Loucy (cell line): ENCODE data around the gene GNB3.

Experiments
- H2AFZ ChIP-seq: fragments of 200-600 bp; sonication (generic); 2 replicates; pipeline ENCODE4 v1.6.0; 2016; ENCODE audit warnings: antibody characterized with exemption, mild to moderate bottlenecking, low read length, moderate library complexity
- H3F3A ChIP-seq: fragments of 200-600 bp; 2 replicates; pipeline ENCODE4 v1.6.0; 2016; ENCODE audit warnings: antibody characterized with exemption, low read depth, mild to moderate bottlenecking
- H3K27me3 ChIP-seq: fragments of 200-600 bp; sonication (generic); 2 replicates; pipeline ENCODE4 v1.6.1; 2014; ENCODE audit warnings: low read length, mild to moderate bottlenecking; ENCODE audit not compliant: insufficient read depth, poor library complexity, severe bottlenecking
- H3K36me3 ChIP-seq: fragments of 200-600 bp; sonication (generic); 2 replicates; pipeline ENCODE4 v1.6.1; 2016; ENCODE audit warnings: low read length; ENCODE audit not compliant: insufficient read depth
- H3K4me1 ChIP-seq: fragments of 200-600 bp; sonication (generic); 2 replicates; pipeline ENCODE4 v1.5.1; 2014; ENCODE audit warnings: low read length, mild to moderate bottlenecking; ENCODE audit not compliant: insufficient read depth, poor library complexity, severe bottlenecking
- H3K4me2 ChIP-seq: fragments of 200-600 bp; sonication (generic); 2 replicates; pipeline ENCODE4 v1.6.0; 2014; ENCODE audit warnings: antibody characterized with exemption, low read length, low read depth, mild to moderate bottlenecking; ENCODE audit not compliant: poor library complexity, severe bottlenecking
- H3K4me3 ChIP-seq: fragments of 200-600 bp; sonication (generic); 2 replicates; pipeline ENCODE4 v1.5.1; 2014; ENCODE audit warnings: low read length, mild to moderate bottlenecking, mixed read lengths; ENCODE audit not compliant: poor library complexity, severe bottlenecking
- H3K79me2 ChIP-seq: fragments of 200-600 bp; sonication (generic); 2 replicates; pipeline ENCODE4 v1.6.1; 2014; ENCODE audit warnings: low read length; ENCODE audit not compliant: insufficient read depth
- H3K9ac ChIP-seq: fragments of 200-600 bp; sonication (generic); 2 replicates; pipeline ENCODE4 v1.6.0; 2014; ENCODE audit warnings: mild to moderate bottlenecking, low read depth, low read length, moderate library complexity; ENCODE audit not compliant: poor library complexity, severe bottlenecking
- H3K9me2 ChIP-seq: fragments of 200-600 bp; sonication (generic); replicated peaks from 2 replicates; pipeline ENCODE4 v1.6.1; 2016; ENCODE audit warnings: low read depth, low read length, mixed read lengths
- H3K9me3 ChIP-seq: fragments of 200-600 bp; sonication (generic); 2 replicates; pipeline ENCODE4 v1.6.1; 2014; ENCODE audit warnings: mild to moderate bottlenecking, antibody characterized with exemption, low read length, low read depth; ENCODE audit not compliant: insufficient read depth
- H4K20me1 ChIP-seq: fragments of 200-600 bp; sonication (generic); 2 replicates; pipeline ENCODE4 v1.6.0; 2014; ENCODE audit warnings: antibody characterized with exemption, low read length, mild to moderate bottlenecking; ENCODE audit not compliant: insufficient read depth, poor library complexity, severe bottlenecking
- EZH2phosphoT487 ChIP-seq: fragments of 200-600 bp; IDR thresholded peaks from 2 replicates; pipeline ENCODE4 v1.6.1; 2018; ENCODE audit warnings: antibody characterized with exemption, mild to moderate bottlenecking, moderate library complexity, borderline replicate concordance
- TF ChIP-seq, protein P1 (sequence below): fragments of 200-600 bp; sonication (generic); conservative IDR thresholded peaks from 2 replicates; pipeline ENCODE4 v1.5.1; 2014; ENCODE audit warnings: mild to moderate bottlenecking, antibody characterized with exemption, low read length

The GNB3 gene

GRCh38 chr12:6795088-6795487 is 45.6 kb upstream of the GNB3 start:
- peaks cover 14% of the 10 kb centered on the region for H3K4me1 ChIP-seq
- H3F3A ChIP-seq = no peaks in the 10 kb centered on the region
- no peaks in the 10 kb centered on the region for H3K9me2 ChIP-seq
- H3K4me2 ChIP-seq = no peak overlapping the region
- no peaks in the 10 kb centered on the region for H3K9me3 ChIP-seq
- H3K4me3 ChIP-seq = no peak overlapping the region
- TF ChIP-seq, protein P1, sequence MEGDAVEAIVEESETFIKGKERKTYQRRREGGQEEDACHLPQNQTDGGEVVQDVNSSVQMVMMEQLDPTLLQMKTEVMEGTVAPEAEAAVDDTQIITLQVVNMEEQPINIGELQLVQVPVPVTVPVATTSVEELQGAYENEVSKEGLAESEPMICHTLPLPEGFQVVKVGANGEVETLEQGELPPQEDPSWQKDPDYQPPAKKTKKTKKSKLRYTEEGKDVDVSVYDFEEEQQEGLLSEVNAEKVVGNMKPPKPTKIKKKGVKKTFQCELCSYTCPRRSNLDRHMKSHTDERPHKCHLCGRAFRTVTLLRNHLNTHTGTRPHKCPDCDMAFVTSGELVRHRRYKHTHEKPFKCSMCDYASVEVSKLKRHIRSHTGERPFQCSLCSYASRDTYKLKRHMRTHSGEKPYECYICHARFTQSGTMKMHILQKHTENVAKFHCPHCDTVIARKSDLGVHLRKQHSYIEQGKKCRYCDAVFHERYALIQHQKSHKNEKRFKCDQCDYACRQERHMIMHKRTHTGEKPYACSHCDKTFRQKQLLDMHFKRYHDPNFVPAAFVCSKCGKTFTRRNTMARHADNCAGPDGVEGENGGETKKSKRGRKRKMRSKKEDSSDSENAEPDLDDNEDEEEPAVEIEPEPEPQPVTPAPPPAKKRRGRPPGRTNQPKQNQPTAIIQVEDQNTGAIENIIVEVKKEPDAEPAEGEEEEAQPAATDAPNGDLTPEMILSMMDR = no peak
- TF ChIP-seq EZH2phosphoT487 = no peak
- H4K20me1 ChIP-seq = no peaks in the 10 kb centered on the region
- H3K27me3 ChIP-seq = no peaks in the 10 kb centered on the region
- H3K9ac ChIP-seq = no peak overlapping the region
- no peaks in the 10 kb centered on the region for H3K36me3 ChIP-seq
- H2AFZ ChIP-seq = no peak overlapping the region
- no peaks in the 10 kb centered on the region for H3K79me2 ChIP-seq

GRCh38 chr12:6796576-6796975 is 44.1 kb upstream of the GNB3 start:
- peaks cover 14% of the 10 kb centered on the region for H3K4me1 ChIP-seq
- no peaks in the 10 kb centered on the region for H3F3A ChIP-seq
- H3K9me2 ChIP-seq = no peaks in the 10 kb centered on the region
- H3K4me3 ChIP-seq = no peak overlapping the region
- no peaks in the 10 kb centered on the region for H3K79me2 ChIP-seq
- H3K36me3 ChIP-seq = no peaks in the 10 kb centered on the region
- no peak overlapping the region for H3K4me2 ChIP-seq
- no peaks in the 10 kb centered on the region for H3K9me3 ChIP-seq
- no peak overlapping the region for H3K9ac ChIP-seq
- no peaks in the 10 kb centered on the region for H4K20me1 ChIP-seq
- H2AFZ ChIP-seq = no peak overlapping the region
- H3K27me3 ChIP-seq = no peaks in the 10 kb centered on the region
- no peak for TF ChIP-seq EZH2phosphoT487
- TF ChIP-seq, protein P1 = no peak

- H3K36me3 ChIP-seq = no peaks in the 10 kb centered on the region
- no peak overlapping the region for H3K4me3 ChIP-seq
- H3K79me2 ChIP-seq = no peaks in the 10 kb centered on the region
- H2AFZ ChIP-seq = no peak overlapping the region
- no peak overlapping the region for H3K4me2 ChIP-seq
- H3K9me3 ChIP-seq = no peaks in the 10 kb centered on the region
- H3K9me2 ChIP-seq = no peaks in the 10 kb centered on the region
- no peak overlapping the region for H3K9ac ChIP-seq
- no peaks in the 10 kb centered on the region for H4K20me1 ChIP-seq
- TF ChIP-seq EZH2phosphoT487 = no peak
- TF ChIP-seq, protein P1 = no peak
- H3K4me1 ChIP-seq = no peaks in the 10 kb centered on the region
- no peaks in the 10 kb centered on the region for H3K27me3 ChIP-seq
- no peaks in the 10 kb centered on the region for H3F3A ChIP-seq
Observed at GRCh38 chr12:6799147-6799546, 41.6 kb upstream of the GNB3 start.
